ENCODE measurements around the gene HMGB1.
A peak's percentile ranks its signal among the peaks of the same experiment; 100 is the strongest.

The HMGB1 gene

DNA sequence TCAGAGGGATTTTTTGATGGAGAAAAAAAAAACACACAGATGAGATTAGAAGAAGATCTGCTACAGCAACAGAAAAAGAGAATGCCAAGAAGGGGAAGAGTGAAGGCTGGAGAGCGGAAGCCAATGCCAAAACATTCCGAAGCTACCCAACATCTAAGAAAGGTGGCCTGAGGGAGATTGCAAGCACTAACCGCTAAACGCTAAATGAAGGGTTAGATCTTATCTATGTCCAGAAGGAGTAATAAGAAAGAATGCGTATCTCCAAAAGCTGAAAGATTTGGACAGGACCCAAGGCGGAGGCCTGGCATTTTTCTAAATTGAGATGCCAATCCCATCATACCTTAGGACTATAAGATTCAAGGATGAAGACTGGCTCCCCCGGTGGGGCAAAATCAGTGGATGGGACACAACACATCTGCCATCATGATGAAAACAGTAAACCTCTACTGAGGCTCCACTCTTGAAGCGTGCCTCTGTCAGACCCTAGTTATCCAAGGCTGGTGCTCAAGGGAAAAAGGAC lies 15.6 kb upstream of the HMGB1 start:
- DNase-seq (ENCODE audit: low spot score in 2 of 2) (no peak), ATAC-seq (replicated peaks; ENCODE audit: extremely low read depth, poor library complexity, severe bottlenecking) (no peak)
- Mint-ChIP-seq H3K4me3 (no peak overlapping the region), H3K4me1 (no peaks in the 10 kb centered on the region), H3K27me3 (peaks cover under 1% of the 10 kb centered on the region), H3K9me3 (no peaks in the 10 kb centered on the region), H3K27ac (ENCODE audit: low read depth) (no peak overlapping the region), H3K36me3 (ENCODE audit: insufficient read depth) (no peaks in the 10 kb centered on the region)

DNA sequence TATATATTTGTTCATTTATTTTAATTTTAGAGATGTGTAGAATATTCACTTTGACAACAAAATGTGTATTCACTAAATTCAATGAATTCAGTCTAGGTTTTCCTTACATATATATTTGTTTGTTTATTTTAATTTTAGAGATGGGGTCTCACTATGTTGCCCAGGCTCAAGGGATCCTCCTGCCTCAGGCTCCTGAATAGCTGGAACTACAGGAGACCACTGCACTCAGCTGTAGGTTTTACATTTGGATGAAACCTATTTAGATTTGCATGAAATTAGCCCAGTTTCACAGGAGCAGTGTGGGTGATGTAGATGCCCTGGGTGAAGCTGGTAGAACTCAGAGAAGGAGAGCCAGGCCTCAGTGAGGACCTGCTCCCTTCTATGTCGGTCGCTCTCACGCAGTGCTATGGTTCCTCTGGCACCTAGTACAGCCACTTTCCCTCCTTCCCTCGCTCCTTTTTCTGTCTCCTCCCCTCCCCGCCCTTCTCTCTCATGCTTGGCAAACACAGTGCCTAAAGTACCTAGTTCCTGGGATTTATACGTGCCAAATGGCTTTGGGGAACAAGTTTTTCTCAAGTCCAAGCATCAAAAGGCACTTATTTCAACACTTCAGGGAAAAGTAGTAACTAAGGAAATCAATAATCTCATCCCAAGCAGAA lies 14.7 kb upstream of the HMGB1 start:
- Mint-ChIP-seq H3K9me3 (no peaks in the 10 kb centered on the region), H3K27me3 (no peaks in the 10 kb centered on the region), H3K27ac (ENCODE audit: low read depth) (no peak overlapping the region), H3K36me3 (ENCODE audit: insufficient read depth) (no peaks in the 10 kb centered on the region), H3K4me1 (no peaks in the 10 kb centered on the region), H3K4me3 (no peak overlapping the region)
- DNase-seq (ENCODE audit: low spot score in 2 of 2) (no peak), ATAC-seq (replicated peaks; ENCODE audit: extremely low read depth, poor library complexity, severe bottlenecking) (no peak)

GRCh38 chr13:30479883-30480219 lies 14.1 kb upstream of the HMGB1 start:
- DNase-seq (ENCODE audit: low spot score in 2 of 2) (no peak), ATAC-seq (replicated peaks; ENCODE audit: extremely low read depth, poor library complexity, severe bottlenecking) (no peak)
- Mint-ChIP-seq H3K4me1 (no peaks in the 10 kb centered on the region), H3K27me3 (no peaks in the 10 kb centered on the region), H3K9me3 (no peaks in the 10 kb centered on the region), H3K4me3 (no peak overlapping the region), H3K36me3 (ENCODE audit: insufficient read depth) (no peaks in the 10 kb centered on the region), H3K27ac (ENCODE audit: low read depth) (no peak overlapping the region)

- Mint-ChIP-seq H3K9me3 (no peaks in the 10 kb centered on the region), H3K27ac (ENCODE audit: low read depth) (no peak overlapping the region), H3K4me1 (no peaks in the 10 kb centered on the region), H3K4me3 (no peak overlapping the region), H3K27me3 (no peaks in the 10 kb centered on the region), H3K36me3 (ENCODE audit: insufficient read depth) (no peaks in the 10 kb centered on the region)
- ATAC-seq (replicated peaks; ENCODE audit: extremely low read depth, poor library complexity, severe bottlenecking) = no peak
- no peak for DNase-seq (ENCODE audit: low spot score in 2 of 2)
Measured at GRCh38 chr13:30479154-30479882, 13.6 kb upstream of the HMGB1 start.

DNA sequence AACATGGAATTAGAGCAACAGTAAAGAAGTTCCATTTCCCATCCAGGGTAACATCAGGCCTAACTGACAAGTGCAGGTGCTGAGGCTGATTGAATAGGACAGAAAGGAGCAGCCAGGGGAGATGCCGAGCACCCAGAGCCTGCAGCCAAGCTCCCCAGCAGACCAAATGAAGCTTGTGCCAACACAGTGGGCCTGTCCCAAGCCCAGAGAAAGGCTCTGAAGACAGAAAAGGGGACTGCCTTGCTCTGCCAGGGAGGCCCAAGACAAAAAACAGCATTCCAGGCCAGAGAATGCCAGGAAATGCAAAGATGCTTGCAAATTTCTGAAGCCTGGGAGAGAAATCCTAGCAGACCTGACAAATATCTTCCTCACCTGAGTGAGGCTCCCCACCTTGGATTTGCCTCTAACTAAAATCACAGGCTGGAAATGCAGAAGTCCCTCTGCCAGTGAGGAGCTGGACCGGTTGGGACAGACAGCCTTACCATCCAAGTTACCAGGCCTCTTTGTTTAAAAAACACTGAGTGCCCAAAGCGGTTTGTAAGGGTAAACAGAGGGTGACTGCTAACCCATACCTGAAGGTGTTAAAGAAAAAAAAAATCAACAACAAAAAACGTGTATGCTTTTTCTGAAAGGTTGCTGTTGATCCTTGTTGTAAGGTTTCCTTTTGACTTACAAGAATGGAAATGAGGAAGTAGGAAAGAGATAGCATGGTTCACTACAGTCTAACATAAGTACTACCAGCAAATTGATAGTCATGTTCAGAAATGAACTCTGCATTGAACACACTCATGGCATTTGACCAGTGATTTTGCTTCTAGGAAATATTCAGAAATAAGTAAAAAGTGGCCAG lies 11.8 kb upstream of the HMGB1 start:
- Mint-ChIP-seq H3K4me3 (no peak overlapping the region), H3K9me3 (no peaks in the 10 kb centered on the region), H3K4me1 (no peaks in the 10 kb centered on the region), H3K27ac (ENCODE audit: low read depth) (no peak overlapping the region), H3K27me3 (no peaks in the 10 kb centered on the region), H3K36me3 (ENCODE audit: insufficient read depth) (no peaks in the 10 kb centered on the region)
- no peak for ATAC-seq (replicated peaks; ENCODE audit: extremely low read depth, poor library complexity, severe bottlenecking)
- DNase-seq (ENCODE audit: low spot score in 2 of 2) = no peak

DNA sequence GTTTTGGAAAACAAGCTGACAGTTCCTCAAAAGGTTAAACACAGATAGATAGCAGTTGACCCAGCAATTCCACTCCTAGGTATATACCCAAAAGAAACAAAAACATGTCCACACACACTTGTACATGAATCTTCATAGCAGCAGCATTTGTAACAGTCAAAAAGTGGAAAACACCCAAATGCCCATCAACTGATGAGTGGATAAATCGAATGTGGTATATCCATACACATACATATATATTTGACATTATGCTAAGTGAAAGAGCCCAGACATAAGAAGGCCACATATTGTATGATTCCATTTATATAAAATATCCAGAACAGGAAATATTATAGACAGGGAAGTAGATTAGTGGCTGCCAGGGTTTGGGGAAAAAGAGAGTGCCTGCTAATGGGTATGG lies 7.9 kb upstream of the HMGB1 start:
- DNase-seq (ENCODE audit: low spot score in 2 of 2) = no peak
- H3K27ac Mint-ChIP-seq (ENCODE audit: low read depth) = no peak overlapping the region
- H3K36me3 Mint-ChIP-seq (ENCODE audit: insufficient read depth) = no peaks in the 10 kb centered on the region
- H3K9me3 Mint-ChIP-seq = no peaks in the 10 kb centered on the region
- no peaks in the 10 kb centered on the region for H3K4me1 Mint-ChIP-seq
- no peak for ATAC-seq (replicated peaks; ENCODE audit: extremely low read depth, poor library complexity, severe bottlenecking)
- H3K4me3 Mint-ChIP-seq = no peak overlapping the region
- H3K27me3 Mint-ChIP-seq = no peaks in the 10 kb centered on the region

DNA sequence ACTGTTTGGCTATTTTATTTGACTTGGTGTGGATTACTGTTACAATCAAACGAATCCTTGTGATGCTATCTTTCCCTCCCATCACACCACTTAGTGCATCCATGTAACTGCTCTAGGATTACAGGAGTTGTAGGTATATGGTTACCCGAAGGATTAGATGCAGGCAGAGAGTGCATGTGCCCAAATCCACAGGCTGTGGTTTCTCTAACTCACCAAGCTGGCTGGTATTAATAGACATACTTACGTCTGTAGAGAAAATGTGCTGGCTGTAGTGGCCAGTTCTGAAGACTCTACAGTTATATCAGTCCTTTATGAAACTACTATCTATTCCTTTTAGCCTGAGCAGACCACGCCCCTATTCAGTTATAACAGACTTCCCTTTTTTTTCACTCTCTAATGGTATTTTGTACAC lies 1.1 kb upstream of the HMGB1 start:
- H3K27me3 Mint-ChIP-seq = no peaks in the 10 kb centered on the region
- H3K36me3 Mint-ChIP-seq (ENCODE audit: insufficient read depth) = peaks cover 27% of the 10 kb centered on the region
- no peak for ATAC-seq (replicated peaks; ENCODE audit: extremely low read depth, poor library complexity, severe bottlenecking)
- H3K4me3 Mint-ChIP-seq = no peak overlapping the region
- H3K9me3 Mint-ChIP-seq = no peaks in the 10 kb centered on the region
- H3K27ac Mint-ChIP-seq (ENCODE audit: low read depth) = no peak overlapping the region
- no peak for DNase-seq (ENCODE audit: low spot score in 2 of 2)
- peaks cover 20% of the 10 kb centered on the region for H3K4me1 Mint-ChIP-seq

DNA sequence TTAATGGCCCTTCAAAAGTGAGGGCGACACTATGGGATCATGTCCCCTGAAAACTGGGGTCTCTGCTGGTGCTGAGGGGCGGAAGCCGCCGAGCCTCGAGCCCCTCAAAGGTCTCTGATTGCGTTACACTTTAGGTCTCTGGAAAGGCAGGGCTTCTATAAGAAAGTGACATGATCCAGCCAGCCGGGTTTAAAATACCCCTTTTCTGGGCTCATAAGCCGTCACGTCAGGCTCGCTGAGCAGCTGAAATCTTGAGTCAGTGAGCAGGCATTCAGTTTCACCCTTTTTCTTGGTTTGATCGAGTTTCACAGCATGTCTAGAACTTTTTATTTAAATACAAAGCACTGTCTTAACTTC lies 600 bp upstream of the HMGB1 start:
- DNase-seq (ENCODE audit: low spot score in 2 of 2) = no peak
- Mint-ChIP-seq H3K27me3 (no peaks in the 10 kb centered on the region), H3K9me3 (no peaks in the 10 kb centered on the region), H3K27ac (ENCODE audit: low read depth) (peak overlapping the region; percentile 98), H3K36me3 (ENCODE audit: insufficient read depth) (peaks cover 32% of the 10 kb centered on the region), H3K4me1 (peaks cover 23% of the 10 kb centered on the region), H3K4me3 (peak overlapping the region; percentile 96)
- no peak for ATAC-seq (replicated peaks; ENCODE audit: extremely low read depth, poor library complexity, severe bottlenecking)

GRCh38 chr13:30465343-30465592 lies 468 bp downstream of the HMGB1 start:
- peak overlapping the region; percentile 98 for H3K27ac Mint-ChIP-seq (ENCODE audit: low read depth)

DNA sequence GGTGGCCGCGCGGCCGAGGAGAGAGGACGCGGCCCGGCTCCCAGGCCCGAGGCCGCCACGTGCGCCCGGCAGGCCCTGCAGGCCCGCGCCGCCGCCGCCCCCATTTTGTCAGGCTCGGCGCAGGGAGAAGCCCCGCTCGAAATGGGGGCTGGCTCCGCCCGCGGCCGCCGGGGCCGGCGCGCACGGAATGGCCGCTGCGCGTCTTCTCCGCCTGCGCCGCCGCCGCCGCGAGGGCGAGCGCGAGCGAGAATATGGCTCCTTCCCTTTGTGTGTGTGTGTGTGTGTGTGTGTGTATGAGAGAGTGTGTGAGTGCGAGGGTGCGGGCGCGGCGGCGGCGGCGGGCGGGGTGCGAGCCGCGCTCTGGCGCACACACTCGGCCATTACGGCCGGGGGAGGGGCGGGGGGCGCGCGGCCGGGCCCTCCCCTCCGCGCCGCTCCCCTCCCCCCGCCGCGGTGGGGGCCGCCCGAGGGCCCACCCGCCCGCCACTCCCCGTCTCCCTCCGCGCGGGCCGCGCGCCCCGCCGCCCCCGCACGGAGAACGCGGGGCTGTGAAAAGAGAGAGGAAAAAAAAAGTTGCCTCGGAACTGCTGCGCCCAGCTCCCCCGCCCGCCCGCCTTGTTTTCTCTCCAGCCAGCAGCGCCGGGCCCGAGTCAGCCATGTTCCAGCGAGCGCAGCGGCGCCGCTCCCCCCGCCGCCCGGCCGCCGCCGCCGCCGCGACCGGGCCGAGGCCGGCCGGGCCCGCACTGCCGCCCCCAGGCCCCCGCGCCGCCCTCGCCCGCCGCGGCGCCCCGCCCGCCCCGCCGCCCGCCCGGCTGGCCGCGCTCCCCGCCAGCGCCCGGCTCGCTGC lies 1.0 kb downstream of the HMGB1 start:
- H3K27me3 Mint-ChIP-seq = no peaks in the 10 kb centered on the region
- H3K4me3 Mint-ChIP-seq = peak overlapping the region; percentile 84
- H3K36me3 Mint-ChIP-seq (ENCODE audit: insufficient read depth) = peaks cover 39% of the 10 kb centered on the region
- DNase-seq (ENCODE audit: low spot score in 2 of 2) = peak; percentile 53 to 61
- H3K4me1 Mint-ChIP-seq = peaks cover 26% of the 10 kb centered on the region
- ATAC-seq (replicated peaks; ENCODE audit: extremely low read depth, poor library complexity, severe bottlenecking) = peak; percentile 47
- peak overlapping the region; percentile 95 for H3K27ac Mint-ChIP-seq (ENCODE audit: low read depth)
- H3K9me3 Mint-ChIP-seq = no peaks in the 10 kb centered on the region

More at GRCh38 chr13:30465343-30465592, 468 bp downstream of the HMGB1 start:
- no peaks in the 10 kb centered on the region for H3K9me3 Mint-ChIP-seq
- H3K27me3 Mint-ChIP-seq = no peaks in the 10 kb centered on the region
- ATAC-seq (replicated peaks; ENCODE audit: extremely low read depth, poor library complexity, severe bottlenecking) = no peak
- peak overlapping the region; percentile 84 for H3K4me3 Mint-ChIP-seq
- peaks cover 26% of the 10 kb centered on the region for H3K4me1 Mint-ChIP-seq
- DNase-seq (ENCODE audit: low spot score in 2 of 2) = no peak
- H3K36me3 Mint-ChIP-seq (ENCODE audit: insufficient read depth) = peaks cover 37% of the 10 kb centered on the region

GRCh38 chr13:30463787-30464495 lies 1.8 kb downstream of the HMGB1 start:
- ATAC-seq (replicated peaks; ENCODE audit: extremely low read depth, poor library complexity, severe bottlenecking) (peak; percentile 17), DNase-seq (ENCODE audit: low spot score in 2 of 2) (peak; percentile 44 to 59)
- Mint-ChIP-seq H3K36me3 (ENCODE audit: insufficient read depth) (peaks cover 46% of the 10 kb centered on the region), H3K4me3 (peak overlapping the region; percentile 84), H3K4me1 (peaks cover 33% of the 10 kb centered on the region), H3K9me3 (no peaks in the 10 kb centered on the region), H3K27ac (ENCODE audit: low read depth) (peak overlapping the region; percentile 95), H3K27me3 (no peaks in the 10 kb centered on the region)
